ENCODE data around the gene RPUSD1. TPM values are rescaled to one million over a fixed set of nuclear protein-coding genes. Genes with fewer than 3 reads are reported as not detected.

RPUSD1 gene
- total and polyA plus RNA-seq, 2 of the 13 experiments (the other 11 are each of a cell fraction or from before 2014, with no cell fraction given): 13.1 to 26.2 TPM

GRCh38 chr16:797120-797420 lies 8.9 kb upstream of the RPUSD1 start:
- Histone ChIP-seq H3K4me2 (ENCODE audit: low read depth, low read length) (no peak overlapping the region), H3K36me3 (replicated peaks in 1 of 2; ENCODE audit: control insufficient read depth in 1 of 2, insufficient read depth in 2 of 2, low read length in 2 of 2) (0 out of 5 replicates have a peak, but pooled peaks cover 1 to 2% of the 10 kb centered on the region in 2 experiments), H3K4me3 (replicated peaks in 1 of 3; ENCODE audit: insufficient read depth in 1 of 3, low read depth in 2 of 3, low read length in 3 of 3) (no peak overlapping the region), H4K20me1 (ENCODE audit: insufficient read depth, low read length) (no peaks in the 10 kb centered on the region), H3K27me3 (ENCODE audit: control insufficient read depth in 1 of 2, insufficient read depth in 2 of 2, low read length in 2 of 2) (peaks cover 8 to 14% of the 10 kb centered on the region in 2 experiments), H3K79me2 (ENCODE audit: insufficient read depth, low read length) (no peaks in the 10 kb centered on the region), H3K27ac (ENCODE audit: extremely low read length, insufficient read depth, low read length) (no peak overlapping the region), H3K9ac (ENCODE audit: insufficient read depth, low read depth, low read length) (no peak overlapping the region), H3K4me1 (ENCODE audit: insufficient read depth, low read length) (no peaks in the 10 kb centered on the region), H2AFZ (ENCODE audit: low read length) (no peak overlapping the region), H3K9me3 (ENCODE audit: low read length) (no peaks in the 10 kb centered on the region)
- WGBS (ENCODE audit: low lambda C conversion rate): 100% methylated on average over 1 of the region's 2 CpGs
- ChIA-PET POLR2A (no interaction called here), CTCF (ENCODE audit: low intra/inter-chr PET ratio, low total read pairs) (no interaction called here)
- no peak for DNase-seq (ENCODE audit: low spot score)
- BruUV-seq (replicated peaks): no TSS peak
- TF ChIP-seq HDAC2 (CRISPR knock-in tag; IDR thresholded peaks at IDR 0.05) (no peak), ZNF652 (CRISPR knock-in tag; IDR thresholded peaks at IDR 0.05; ENCODE audit: borderline replicate concordance, low read depth) (no peak), ZNF274 (CRISPR knock-in tag; IDR thresholded peaks at IDR 0.05) (no peak), ZNF430 (CRISPR knock-in tag; IDR thresholded peaks at IDR 0.05) (no peak), MAF1 (CRISPR knock-in tag; IDR thresholded peaks at IDR 0.05; ENCODE audit: borderline replicate concordance) (no peak), ZNF549 (CRISPR knock-in tag; IDR thresholded peaks at IDR 0.05) (no peak), PAX8 (CRISPR knock-in tag; IDR thresholded peaks at IDR 0.05; ENCODE audit: borderline replicate concordance) (no peak), UBTF (CRISPR knock-in tag; IDR thresholded peaks at IDR 0.05) (no peak), ZNF740 (CRISPR knock-in tag; IDR thresholded peaks at IDR 0.05) (no peak)
- TF ChIP-seq, protein P1, sequence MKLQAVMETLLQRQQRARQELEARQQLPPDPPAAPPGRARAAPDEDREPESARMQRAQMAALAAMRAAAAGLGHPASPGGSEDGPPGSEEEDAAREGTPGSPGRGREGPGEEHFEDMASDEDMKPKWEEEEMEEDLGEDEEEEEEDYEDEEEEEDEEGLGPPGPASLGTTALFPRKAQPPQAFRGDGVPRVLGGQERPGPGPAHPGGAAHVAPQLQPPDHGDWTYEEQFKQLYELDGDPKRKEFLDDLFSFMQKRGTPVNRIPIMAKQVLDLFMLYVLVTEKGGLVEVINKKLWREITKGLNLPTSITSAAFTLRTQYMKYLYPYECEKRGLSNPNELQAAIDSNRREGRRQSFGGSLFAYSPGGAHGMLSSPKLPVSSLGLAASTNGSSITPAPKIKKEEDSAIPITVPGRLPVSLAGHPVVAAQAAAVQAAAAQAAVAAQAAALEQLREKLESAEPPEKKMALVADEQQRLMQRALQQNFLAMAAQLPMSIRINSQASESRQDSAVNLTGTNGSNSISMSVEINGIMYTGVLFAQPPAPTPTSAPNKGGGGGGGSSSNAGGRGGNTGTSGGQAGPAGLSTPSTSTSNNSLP (IDR thresholded peaks at IDR 0.05; ENCODE audit: low read depth, low read length): no peak
- TF ChIP-seq, protein P2, sequence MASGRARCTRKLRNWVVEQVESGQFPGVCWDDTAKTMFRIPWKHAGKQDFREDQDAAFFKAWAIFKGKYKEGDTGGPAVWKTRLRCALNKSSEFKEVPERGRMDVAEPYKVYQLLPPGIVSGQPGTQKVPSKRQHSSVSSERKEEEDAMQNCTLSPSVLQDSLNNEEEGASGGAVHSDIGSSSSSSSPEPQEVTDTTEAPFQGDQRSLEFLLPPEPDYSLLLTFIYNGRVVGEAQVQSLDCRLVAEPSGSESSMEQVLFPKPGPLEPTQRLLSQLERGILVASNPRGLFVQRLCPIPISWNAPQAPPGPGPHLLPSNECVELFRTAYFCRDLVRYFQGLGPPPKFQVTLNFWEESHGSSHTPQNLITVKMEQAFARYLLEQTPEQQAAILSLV (CRISPR knock-in tag; IDR thresholded peaks at IDR 0.05; ENCODE audit: borderline replicate concordance): no peak
- TF ChIP-seq, protein P3, sequence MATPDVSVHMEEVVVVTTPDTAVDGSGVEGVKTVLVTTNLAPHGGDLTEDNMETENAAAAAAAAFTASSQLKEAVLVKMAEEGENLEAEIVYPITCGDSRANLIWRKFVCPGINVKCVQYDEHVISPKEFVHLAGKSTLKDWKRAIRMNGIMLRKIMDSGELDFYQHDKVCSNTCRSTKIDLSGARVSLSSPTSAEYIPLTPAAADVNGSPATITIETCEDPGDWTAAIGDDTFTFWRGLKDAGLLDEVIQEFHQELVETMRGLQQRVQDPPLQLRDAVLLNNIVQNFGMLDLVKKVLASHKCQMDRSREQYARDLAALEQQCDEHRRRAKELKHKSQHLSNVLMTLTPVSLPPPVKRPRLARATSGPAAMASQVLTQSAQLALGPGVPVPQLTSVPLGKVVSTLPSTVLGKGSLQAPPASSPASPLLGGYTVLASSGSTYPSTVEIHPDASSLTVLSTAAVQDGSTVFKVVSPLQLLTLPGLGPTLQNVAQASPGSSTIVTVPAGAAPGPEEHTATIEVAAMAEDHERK (CRISPR knock-in tag; IDR thresholded peaks at IDR 0.05; ENCODE audit: low read depth): no peak
- intact Hi-C loops (cut with micrococcal nuclease; ENCODE audit: unreplicated experiment) (no loop called here), in situ Hi-C loops (cut with HindIII; ENCODE audit: extremely low pct_ligation_motif_present, low pct_unique_long_range_greater_than_20kb) (no loop called here)
- ATAC-seq: no peak
- no peak for FAIRE-seq
